Panc1 (cell line): Measurements from ENCODE around the gene DYRK2. TPM values are rescaled to one million over a fixed set of nuclear protein-coding genes. Genes with fewer than 3 reads are reported as not detected.

Source experiments
- ATAC-seq: fragments of 200-7000 bp; cut with Tn5 transposase; 2 replicates; pipeline ENCODE4 v1.9.1; 2020; ENCODE audit warnings: mild to moderate bottlenecking, moderate library complexity
- BruUV-seq: library from RNA; stranded (reverse); fragments of 400-500 nt; replicated peaks from 2 replicates; lab custom pipeline; 2021; lab: Mats Ljungman, UMichigan
- CTCF ChIA-PET: fragments of 300-600 bp; sonication (Branson Sonifier 250); formaldehyde crosslinking; loops from one replicate; lab custom pipeline; 2022; ENCODE audit warnings: antibody characterized with exemption; lab: Charles Lee
- POLR2A ChIA-PET: fragments of 300-600 bp; sonication (Branson Sonifier 250); formaldehyde crosslinking; loops from one replicate; lab custom pipeline; 2022; ENCODE audit warnings: antibody characterized with exemption; lab: Charles Lee
- DNase-seq: peaks from one replicate; pipeline ENCODE4 v3.0.0-alpha.2; 2010; ENCODE audit warnings: low read depth, low spot score
- H3K27ac ChIP-seq: 2 replicates; pipeline ENCODE4 v1.5.1; 2011; ENCODE audit warnings: mild to moderate bottlenecking, low read length, inconsistent platforms
- H3K27me3 ChIP-seq: fragments of 200-500 bp; sonication (Bioruptor generic); 2 replicates; pipeline ENCODE4 v1.6.0; 2014; ENCODE audit warnings: low read length, inconsistent platforms; ENCODE audit not compliant: control insufficient read depth, insufficient read depth
- H3K36me3 ChIP-seq: fragments of 200-500 bp; sonication (Bioruptor generic); 2 replicates; pipeline ENCODE4 v1.5.1; 2014; ENCODE audit warnings: inconsistent platforms, mild to moderate bottlenecking, low read length, moderate library complexity; ENCODE audit not compliant: control insufficient read depth, insufficient read depth
- H3K4me1 ChIP-seq: 2 replicates; pipeline ENCODE4 v1.5.1; 2011; ENCODE audit warnings: inconsistent platforms, mild to moderate bottlenecking, low read length, moderate library complexity; ENCODE audit not compliant: control insufficient read depth, insufficient read depth
- H3K4me3 ChIP-seq, 2 experiments: 2 replicates each; pipeline ENCODE4 v1.5.1; 2011 to 2012; ENCODE audit warnings: low read depth in 2 of 2, low read length in 2 of 2, mild to moderate bottlenecking in 2 of 2, inconsistent platforms in 1 of 2, moderate library complexity in 1 of 2
- H3K9me3 ChIP-seq: fragments of 200-500 bp; sonication (Bioruptor generic); 2 replicates; pipeline ENCODE4 v1.5.1; 2014; ENCODE audit warnings: low read depth, mild to moderate bottlenecking, inconsistent platforms, low read length, moderate library complexity; ENCODE audit not compliant: control insufficient read depth, insufficient read depth
- POLR2AphosphoS5 ChIP-seq: IDR thresholded peaks from 2 replicates; pipeline ENCODE4 v1.6.1; 2012; ENCODE audit warnings: mild to moderate bottlenecking, low read depth, low read length, moderate library complexity
- SIN3A ChIP-seq: IDR thresholded peaks from 2 replicates; pipeline ENCODE4 v1.6.1; 2012; ENCODE audit warnings: low read depth, mild to moderate bottlenecking, low read length, moderate library complexity, borderline replicate concordance; ENCODE audit not compliant: insufficient read depth
- TCF7L2 ChIP-seq: IDR thresholded peaks from 2 replicates; pipeline ENCODE4 v1.6.1; 2011; ENCODE audit warnings: mild to moderate bottlenecking, low read depth, low read length, inconsistent platforms
- in situ Hi-C: cut with HindIII; loops from 2 replicates; pipeline ENCODE4 v1.10.0; 2016; ENCODE audit warnings: low sequenced_read_pairs, low pct_unique_long_range_greater_than_20kb
- intact Hi-C: fragments of 100-400 bp; cut with micrococcal nuclease; formaldehyde crosslinking; loops from one replicate; pipeline ENCODE4 v1.10.0; 2022; ENCODE audit not compliant: unreplicated experiment
- total RNA-seq: library from RNA; stranded (reverse); gene quantifications from one replicate; pipeline ENCODE4 v1.2.1, GENCODE V29; 2021; ENCODE audit not compliant: unreplicated experiment
- TF ChIP-seq, protein P1 (sequence below), 2 experiments: IDR thresholded peaks; 2 replicates each; pipeline ENCODE4 v1.6.1; 2011 to 2012; ENCODE audit warnings: low read depth in 2 of 2, control low read depth in 1 of 2, low read length in 1 of 2, mild to moderate bottlenecking in 1 of 2, moderate library complexity in 1 of 2; ENCODE audit not compliant: insufficient read depth in 1 of 2
- TF ChIP-seq, protein P2 (sequence below): fragments of 450-650 bp; IDR thresholded peaks from 2 replicates; pipeline ENCODE4 v1.5.1; 2017; ENCODE audit warnings: mild to moderate bottlenecking

DYRK2 gene
- total RNA-seq, 1 experiment from 2014 or later: 9.9 TPM

DNA sequence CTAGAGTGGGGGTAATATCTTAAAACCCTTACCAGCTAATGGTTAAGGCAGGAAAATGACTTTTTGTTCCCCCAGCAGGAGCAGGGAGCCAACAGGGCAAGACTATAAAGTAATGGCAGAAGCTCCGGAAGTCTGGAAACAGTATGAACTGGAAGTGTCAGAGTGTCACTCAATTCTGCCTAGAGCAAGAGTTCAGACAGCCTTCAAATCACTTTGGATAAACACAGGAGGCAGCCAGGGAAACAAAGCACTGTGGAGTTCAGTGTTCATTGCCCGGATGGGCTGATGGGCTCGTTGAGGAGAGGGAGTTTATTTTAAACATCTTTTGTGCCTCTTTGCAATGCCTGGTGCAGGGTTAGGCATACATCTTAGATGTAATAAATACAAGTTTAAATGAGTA, 16.5 kb upstream of the DYRK2 start:
- BruUV-seq: no TSS peak

DNA sequence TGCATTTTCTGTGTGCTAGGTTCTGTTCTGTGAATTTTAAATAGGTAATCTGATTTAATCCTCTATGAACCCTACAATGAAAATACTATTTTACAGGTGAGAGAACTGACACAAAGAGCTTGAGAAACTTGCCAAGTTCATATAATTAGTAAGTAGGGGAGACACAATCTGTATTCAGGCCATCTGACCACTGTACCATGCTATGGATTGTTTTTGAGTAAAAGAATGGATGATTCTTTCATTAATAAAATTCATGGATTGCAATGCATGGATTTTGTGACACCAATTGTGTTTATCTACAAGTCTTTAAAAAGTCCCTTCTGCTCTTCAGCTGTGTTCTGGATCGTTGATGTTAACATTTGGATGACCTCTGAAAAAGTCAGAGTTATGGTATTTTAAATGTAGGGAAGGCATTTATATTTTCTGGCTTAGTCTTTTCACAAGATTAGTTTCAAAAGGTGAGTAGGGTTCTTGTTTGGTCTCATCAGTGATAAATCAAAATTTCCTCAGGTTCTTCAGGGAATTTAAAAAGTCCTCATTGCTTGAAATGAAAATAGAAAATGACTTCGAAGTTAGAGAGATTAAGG, 15.4 kb upstream of the DYRK2 start:
- Histone ChIP-seq H3K4me1 (no peaks in the 10 kb centered on the region), H3K4me3 (no peak overlapping the region), H3K27me3 (peaks cover 4% of the 10 kb centered on the region), H3K36me3 (no peaks in the 10 kb centered on the region), H3K9me3 (no peaks in the 10 kb centered on the region), H3K27ac (no peak overlapping the region)
- ChIA-PET POLR2A (interaction anchor here (0.6 kb wide), 1 partner anchor 1580 kb away, joined by 7 read pairs; no protein-coding TSS in a partner anchor), CTCF (no interaction called here)
- ATAC-seq: no peak
- DNase-seq: no peak
- TF ChIP-seq SIN3A (no peak), TCF7L2 (no peak), POLR2AphosphoS5 (no peak)
- TF ChIP-seq, protein P1, sequence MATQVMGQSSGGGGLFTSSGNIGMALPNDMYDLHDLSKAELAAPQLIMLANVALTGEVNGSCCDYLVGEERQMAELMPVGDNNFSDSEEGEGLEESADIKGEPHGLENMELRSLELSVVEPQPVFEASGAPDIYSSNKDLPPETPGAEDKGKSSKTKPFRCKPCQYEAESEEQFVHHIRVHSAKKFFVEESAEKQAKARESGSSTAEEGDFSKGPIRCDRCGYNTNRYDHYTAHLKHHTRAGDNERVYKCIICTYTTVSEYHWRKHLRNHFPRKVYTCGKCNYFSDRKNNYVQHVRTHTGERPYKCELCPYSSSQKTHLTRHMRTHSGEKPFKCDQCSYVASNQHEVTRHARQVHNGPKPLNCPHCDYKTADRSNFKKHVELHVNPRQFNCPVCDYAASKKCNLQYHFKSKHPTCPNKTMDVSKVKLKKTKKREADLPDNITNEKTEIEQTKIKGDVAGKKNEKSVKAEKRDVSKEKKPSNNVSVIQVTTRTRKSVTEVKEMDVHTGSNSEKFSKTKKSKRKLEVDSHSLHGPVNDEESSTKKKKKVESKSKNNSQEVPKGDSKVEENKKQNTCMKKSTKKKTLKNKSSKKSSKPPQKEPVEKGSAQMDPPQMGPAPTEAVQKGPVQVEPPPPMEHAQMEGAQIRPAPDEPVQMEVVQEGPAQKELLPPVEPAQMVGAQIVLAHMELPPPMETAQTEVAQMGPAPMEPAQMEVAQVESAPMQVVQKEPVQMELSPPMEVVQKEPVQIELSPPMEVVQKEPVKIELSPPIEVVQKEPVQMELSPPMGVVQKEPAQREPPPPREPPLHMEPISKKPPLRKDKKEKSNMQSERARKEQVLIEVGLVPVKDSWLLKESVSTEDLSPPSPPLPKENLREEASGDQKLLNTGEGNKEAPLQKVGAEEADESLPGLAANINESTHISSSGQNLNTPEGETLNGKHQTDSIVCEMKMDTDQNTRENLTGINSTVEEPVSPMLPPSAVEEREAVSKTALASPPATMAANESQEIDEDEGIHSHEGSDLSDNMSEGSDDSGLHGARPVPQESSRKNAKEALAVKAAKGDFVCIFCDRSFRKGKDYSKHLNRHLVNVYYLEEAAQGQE (IDR thresholded peaks at IDR 0.05; ENCODE audit: insufficient read depth in 1 of 2, low read depth in 2 of 2, low read length in 1 of 2): no peak
- TF ChIP-seq, protein P2, sequence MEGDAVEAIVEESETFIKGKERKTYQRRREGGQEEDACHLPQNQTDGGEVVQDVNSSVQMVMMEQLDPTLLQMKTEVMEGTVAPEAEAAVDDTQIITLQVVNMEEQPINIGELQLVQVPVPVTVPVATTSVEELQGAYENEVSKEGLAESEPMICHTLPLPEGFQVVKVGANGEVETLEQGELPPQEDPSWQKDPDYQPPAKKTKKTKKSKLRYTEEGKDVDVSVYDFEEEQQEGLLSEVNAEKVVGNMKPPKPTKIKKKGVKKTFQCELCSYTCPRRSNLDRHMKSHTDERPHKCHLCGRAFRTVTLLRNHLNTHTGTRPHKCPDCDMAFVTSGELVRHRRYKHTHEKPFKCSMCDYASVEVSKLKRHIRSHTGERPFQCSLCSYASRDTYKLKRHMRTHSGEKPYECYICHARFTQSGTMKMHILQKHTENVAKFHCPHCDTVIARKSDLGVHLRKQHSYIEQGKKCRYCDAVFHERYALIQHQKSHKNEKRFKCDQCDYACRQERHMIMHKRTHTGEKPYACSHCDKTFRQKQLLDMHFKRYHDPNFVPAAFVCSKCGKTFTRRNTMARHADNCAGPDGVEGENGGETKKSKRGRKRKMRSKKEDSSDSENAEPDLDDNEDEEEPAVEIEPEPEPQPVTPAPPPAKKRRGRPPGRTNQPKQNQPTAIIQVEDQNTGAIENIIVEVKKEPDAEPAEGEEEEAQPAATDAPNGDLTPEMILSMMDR: no peak
- no TSS peak for BruUV-seq
- in situ Hi-C loops (no loop called here), intact Hi-C loops (no loop called here)

More for the DNA sequence above, 16.5 kb upstream of the DYRK2 start:
- ChIA-PET CTCF (no interaction called here), POLR2A (no interaction called here)
- intact Hi-C loops: no loop called here
- TF ChIP-seq, protein P1 (IDR thresholded peaks at IDR 0.05; ENCODE audit: insufficient read depth in 1 of 2, low read depth in 2 of 2, low read length in 1 of 2): no peak
- TF ChIP-seq TCF7L2: no peak
- DNase-seq (no peak), ATAC-seq (no peak)
- H3K4me1 ChIP-seq: no peaks in the 10 kb centered on the region
- H3K4me3 ChIP-seq: no peak overlapping the region
- H3K9me3 ChIP-seq: no peaks in the 10 kb centered on the region
- H3K27ac ChIP-seq: no peak overlapping the region
- H3K27me3 ChIP-seq: peaks cover 4% of the 10 kb centered on the region
- H3K36me3 ChIP-seq: no peaks in the 10 kb centered on the region
- in situ Hi-C loops: no loop called here
